ENCODE measurements around the gene FBXO11.

DNA sequence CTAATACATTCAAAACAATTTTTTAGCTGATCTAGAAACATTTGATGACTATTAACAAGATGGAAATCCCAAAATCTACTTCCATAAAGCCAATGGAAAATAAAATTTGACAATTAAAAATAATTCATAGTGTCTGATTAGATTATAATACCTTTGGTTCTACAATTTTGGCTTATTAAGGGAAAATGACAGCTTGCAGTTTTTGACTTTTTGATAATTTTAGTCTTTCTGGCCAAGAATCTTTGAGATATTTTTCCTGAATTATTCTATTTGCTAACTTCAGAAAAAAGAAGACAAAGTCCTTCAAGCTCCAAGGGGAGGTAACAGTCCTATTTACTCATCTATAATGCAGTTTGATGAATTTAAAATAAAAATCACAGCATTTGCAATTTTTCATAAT lies 83.8 kb downstream of the FBXO11 start:
- no peak for TF ChIP-seq BHLHE40 (IDR thresholded peaks at IDR 0.05; ENCODE audit: low read depth, low read length)
- TF ChIP-seq, protein P1, sequence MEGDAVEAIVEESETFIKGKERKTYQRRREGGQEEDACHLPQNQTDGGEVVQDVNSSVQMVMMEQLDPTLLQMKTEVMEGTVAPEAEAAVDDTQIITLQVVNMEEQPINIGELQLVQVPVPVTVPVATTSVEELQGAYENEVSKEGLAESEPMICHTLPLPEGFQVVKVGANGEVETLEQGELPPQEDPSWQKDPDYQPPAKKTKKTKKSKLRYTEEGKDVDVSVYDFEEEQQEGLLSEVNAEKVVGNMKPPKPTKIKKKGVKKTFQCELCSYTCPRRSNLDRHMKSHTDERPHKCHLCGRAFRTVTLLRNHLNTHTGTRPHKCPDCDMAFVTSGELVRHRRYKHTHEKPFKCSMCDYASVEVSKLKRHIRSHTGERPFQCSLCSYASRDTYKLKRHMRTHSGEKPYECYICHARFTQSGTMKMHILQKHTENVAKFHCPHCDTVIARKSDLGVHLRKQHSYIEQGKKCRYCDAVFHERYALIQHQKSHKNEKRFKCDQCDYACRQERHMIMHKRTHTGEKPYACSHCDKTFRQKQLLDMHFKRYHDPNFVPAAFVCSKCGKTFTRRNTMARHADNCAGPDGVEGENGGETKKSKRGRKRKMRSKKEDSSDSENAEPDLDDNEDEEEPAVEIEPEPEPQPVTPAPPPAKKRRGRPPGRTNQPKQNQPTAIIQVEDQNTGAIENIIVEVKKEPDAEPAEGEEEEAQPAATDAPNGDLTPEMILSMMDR (conservative IDR thresholded peaks at IDR 0.05; ENCODE audit: low read depth, low read length), result no peak
- no peak for TF ChIP-seq MAZ (IDR thresholded peaks at IDR 0.05; ENCODE audit: borderline replicate concordance, low read depth, low read length)
- no peak for TF ChIP-seq POLR2A (IDR thresholded peaks at IDR 0.05; ENCODE audit: low read depth, low read length)
- no peak for TF ChIP-seq CEBPB (IDR thresholded peaks at IDR 0.05; ENCODE audit: low read depth, low read length)
- TF ChIP-seq, protein P2, sequence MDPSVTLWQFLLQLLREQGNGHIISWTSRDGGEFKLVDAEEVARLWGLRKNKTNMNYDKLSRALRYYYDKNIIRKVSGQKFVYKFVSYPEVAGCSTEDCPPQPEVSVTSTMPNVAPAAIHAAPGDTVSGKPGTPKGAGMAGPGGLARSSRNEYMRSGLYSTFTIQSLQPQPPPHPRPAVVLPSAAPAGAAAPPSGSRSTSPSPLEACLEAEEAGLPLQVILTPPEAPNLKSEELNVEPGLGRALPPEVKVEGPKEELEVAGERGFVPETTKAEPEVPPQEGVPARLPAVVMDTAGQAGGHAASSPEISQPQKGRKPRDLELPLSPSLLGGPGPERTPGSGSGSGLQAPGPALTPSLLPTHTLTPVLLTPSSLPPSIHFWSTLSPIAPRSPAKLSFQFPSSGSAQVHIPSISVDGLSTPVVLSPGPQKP (IDR thresholded peaks at IDR 0.05; ENCODE audit: borderline replicate concordance, low read depth, low read length), result no peak
- no peak for TF ChIP-seq FOS (IDR thresholded peaks at IDR 0.05; ENCODE audit: low read depth, low read length)
- TF ChIP-seq USF2 (IDR thresholded peaks at IDR 0.05; ENCODE audit: low read depth, low read length), result no peak
